Neutrophil (primary cell): Measurements from ENCODE around the gene GIGYF2.

Experiments
- H3K27ac ChIP-seq: fragments of 200-600 bp; sonication (generic); 2 replicates; pipeline ENCODE4 v1.5.1; 2016; ENCODE audit warnings: mild to moderate bottlenecking, moderate library complexity
- H3K27me3 ChIP-seq: fragments of 200-600 bp; sonication (generic); 2 replicates; pipeline ENCODE4 v1.6.0; 2016; ENCODE audit warnings: mild to moderate bottlenecking
- H3K36me3 ChIP-seq: fragments of 200-600 bp; sonication (generic); 2 replicates; pipeline ENCODE4 v1.5.1; 2017
- H3K4me1 ChIP-seq, 2 experiments: fragments of 200-600 bp in 1 of 2; sonication (generic) in 1 of 2; 1 replicate in 1 of 2; 2 replicates in 1 of 2; pipeline versions ENCODE4 v1.5.1 to v1.6.1; 2013 to 2016; ENCODE audit warnings: low read depth in 1 of 2, low read length in 1 of 2, mild to moderate bottlenecking in 1 of 2, moderate library complexity in 1 of 2; ENCODE audit not compliant: control insufficient read depth in 1 of 2, insufficient read depth in 1 of 2
- H3K4me3 ChIP-seq, 2 experiments: fragments of 200-600 bp in 1 of 2; sonication (generic) in 1 of 2; 1 replicate in 1 of 2; 2 replicates in 1 of 2; pipeline ENCODE4 v1.5.1; 2013 to 2016; ENCODE audit warnings: low read depth in 1 of 2, low read length in 1 of 2, mild to moderate bottlenecking in 1 of 2, moderate library complexity in 1 of 2
- H3K9me3 ChIP-seq: fragments of 200-600 bp; sonication (generic); 2 replicates; pipeline ENCODE4 v1.5.1; 2016
- TF ChIP-seq, protein P1 (sequence below): fragments of 200-600 bp; sonication (generic); IDR thresholded peaks from 2 replicates; pipeline ENCODE4 v1.5.1; 2016; ENCODE audit warnings: antibody characterized with exemption

The GIGYF2 gene

DNA sequence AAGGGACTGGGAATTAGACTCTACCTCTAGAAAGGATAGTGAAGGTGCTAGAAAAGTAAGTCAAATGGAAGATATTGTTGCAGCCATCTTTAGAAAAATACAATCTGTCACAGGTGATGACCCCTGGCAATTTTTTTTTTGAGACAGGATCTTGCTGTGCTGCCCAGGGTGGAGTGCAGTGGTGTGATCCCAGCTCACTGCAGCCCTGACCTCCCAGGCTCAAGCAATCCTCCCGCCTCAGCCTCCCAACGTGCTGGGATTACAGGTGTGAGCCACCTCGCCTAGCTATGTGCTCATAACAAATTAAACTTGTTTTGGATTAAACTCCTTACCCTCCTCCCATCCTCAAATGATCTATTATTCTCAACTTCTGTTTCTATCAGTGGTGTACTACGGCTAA, 3.8 kb upstream of the GIGYF2 start:
- no peak overlapping the region for H3K4me3 ChIP-seq
- H3K9me3 ChIP-seq: no peaks in the 10 kb centered on the region
- TF ChIP-seq, protein P1, sequence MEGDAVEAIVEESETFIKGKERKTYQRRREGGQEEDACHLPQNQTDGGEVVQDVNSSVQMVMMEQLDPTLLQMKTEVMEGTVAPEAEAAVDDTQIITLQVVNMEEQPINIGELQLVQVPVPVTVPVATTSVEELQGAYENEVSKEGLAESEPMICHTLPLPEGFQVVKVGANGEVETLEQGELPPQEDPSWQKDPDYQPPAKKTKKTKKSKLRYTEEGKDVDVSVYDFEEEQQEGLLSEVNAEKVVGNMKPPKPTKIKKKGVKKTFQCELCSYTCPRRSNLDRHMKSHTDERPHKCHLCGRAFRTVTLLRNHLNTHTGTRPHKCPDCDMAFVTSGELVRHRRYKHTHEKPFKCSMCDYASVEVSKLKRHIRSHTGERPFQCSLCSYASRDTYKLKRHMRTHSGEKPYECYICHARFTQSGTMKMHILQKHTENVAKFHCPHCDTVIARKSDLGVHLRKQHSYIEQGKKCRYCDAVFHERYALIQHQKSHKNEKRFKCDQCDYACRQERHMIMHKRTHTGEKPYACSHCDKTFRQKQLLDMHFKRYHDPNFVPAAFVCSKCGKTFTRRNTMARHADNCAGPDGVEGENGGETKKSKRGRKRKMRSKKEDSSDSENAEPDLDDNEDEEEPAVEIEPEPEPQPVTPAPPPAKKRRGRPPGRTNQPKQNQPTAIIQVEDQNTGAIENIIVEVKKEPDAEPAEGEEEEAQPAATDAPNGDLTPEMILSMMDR: no peak
- no peaks in the 10 kb centered on the region for H3K36me3 ChIP-seq
- H3K27me3 ChIP-seq: no peaks in the 10 kb centered on the region
- H3K4me1 ChIP-seq: peaks cover 11 to 13% of the 10 kb centered on the region in 2 experiments
- H3K27ac ChIP-seq: no peak overlapping the region

DNA sequence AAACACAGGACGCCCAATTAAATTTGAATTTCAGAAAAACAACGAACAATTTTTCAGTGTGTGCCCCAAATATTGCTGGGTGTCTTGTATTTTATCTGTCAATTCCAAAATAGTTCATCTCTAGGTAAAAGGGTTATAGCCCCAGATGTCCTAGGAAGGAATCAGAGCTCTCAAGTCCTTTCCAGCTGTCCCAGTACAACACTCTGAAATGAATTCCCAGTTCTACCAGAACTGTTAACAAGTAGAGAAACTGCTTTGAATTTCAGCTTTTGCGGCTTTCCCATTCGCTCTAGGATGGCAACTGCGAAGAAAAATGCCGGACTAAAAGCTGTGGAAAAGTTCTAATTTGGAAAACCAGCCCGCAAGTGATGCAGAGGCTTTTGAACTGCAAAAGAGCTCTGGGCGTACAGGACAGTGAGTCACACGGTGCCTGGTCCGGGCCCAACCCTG, 497 bp upstream of the GIGYF2 start:
- peak overlapping the region; percentile 95 for H3K27ac ChIP-seq
- H3K4me1 ChIP-seq: peaks cover 24 to 28% of the 10 kb centered on the region in 2 experiments
- H3K27me3 ChIP-seq: no peaks in the 10 kb centered on the region
- H3K36me3 ChIP-seq: no peaks in the 10 kb centered on the region
- no peaks in the 10 kb centered on the region for H3K9me3 ChIP-seq
- TF ChIP-seq, protein P1: no peak
- H3K4me3 ChIP-seq: peak overlapping the region; percentile 83 to 95

DNA sequence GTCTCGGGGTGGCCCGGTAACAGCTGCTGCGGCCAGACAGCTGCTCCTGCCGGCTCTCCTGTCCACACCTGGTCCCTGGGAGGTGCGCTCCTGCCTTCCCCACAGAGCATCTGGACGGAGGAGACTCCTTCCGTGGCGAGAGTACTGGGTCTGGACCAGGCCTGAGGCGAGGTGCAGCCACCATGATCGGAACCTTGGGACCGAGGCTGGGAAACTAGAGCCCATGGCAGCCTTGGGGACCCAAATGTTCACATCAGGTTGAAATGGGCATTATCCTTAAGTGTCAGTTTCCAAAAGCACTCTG, 628 bp downstream of the GIGYF2 start:
- TF ChIP-seq, protein P1: no peak
- H3K27me3 ChIP-seq: no peaks in the 10 kb centered on the region
- H3K4me1 ChIP-seq: peaks cover 24 to 28% of the 10 kb centered on the region in 2 experiments
- no peaks in the 10 kb centered on the region for H3K9me3 ChIP-seq
- peak overlapping the region; percentile 95 for H3K27ac ChIP-seq
- peak overlapping the region; percentile 83 to 95 for H3K4me3 ChIP-seq
- H3K36me3 ChIP-seq: peaks cover 3% of the 10 kb centered on the region

DNA sequence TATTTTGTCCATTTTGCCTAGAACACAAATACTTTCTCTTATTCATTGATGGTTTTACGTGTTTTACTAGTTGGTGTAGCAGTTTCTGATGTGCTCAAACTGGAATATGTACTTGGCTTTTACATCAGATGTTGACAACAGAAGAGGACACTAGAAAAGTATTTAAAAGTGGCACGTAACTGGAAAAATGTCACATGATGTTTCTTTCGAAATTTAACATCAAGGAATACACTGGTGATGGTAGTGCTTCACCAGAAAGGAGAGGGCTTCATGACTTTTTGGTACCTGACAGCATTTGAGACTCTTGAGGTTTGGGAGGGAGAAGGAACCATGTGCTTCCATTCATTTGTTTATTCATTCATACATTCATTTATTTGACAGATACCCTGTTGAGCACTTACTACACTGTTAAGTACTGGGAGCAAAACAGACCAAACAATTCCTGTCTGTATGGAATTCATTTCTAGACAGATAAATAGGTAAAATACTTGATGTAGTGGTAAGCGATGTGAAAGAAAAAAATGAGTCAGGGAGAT, 1.5 kb downstream of the GIGYF2 start:
- peaks cover 24 to 28% of the 10 kb centered on the region in 2 experiments for H3K4me1 ChIP-seq
- H3K9me3 ChIP-seq: no peaks in the 10 kb centered on the region
- H3K4me3 ChIP-seq: peak overlapping the region; percentile 83 to 95
- peak overlapping the region; percentile 95 for H3K27ac ChIP-seq
- TF ChIP-seq, protein P1: no peak
- no peaks in the 10 kb centered on the region for H3K27me3 ChIP-seq
- H3K36me3 ChIP-seq: peaks cover 4% of the 10 kb centered on the region

DNA sequence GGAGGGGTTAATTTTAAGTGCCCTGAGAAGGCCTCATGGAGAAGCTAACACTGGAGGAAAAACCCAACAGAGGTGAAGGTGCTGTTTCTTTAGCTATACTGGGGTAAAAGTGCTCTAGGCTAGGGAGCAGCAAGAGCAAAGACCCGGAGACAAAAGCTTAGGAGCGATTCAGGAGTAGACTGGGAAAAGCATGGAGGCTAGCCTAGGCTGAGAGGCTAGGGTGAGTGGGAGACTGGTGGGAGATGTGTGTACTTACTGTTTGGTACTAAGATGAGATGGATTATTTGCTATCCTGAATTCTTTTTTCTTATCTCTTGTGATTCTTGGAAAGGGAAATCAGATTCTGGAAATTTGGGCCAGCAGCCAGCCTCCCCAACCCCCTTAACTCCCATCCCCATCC, 2.0 kb downstream of the GIGYF2 start:
- Histone ChIP-seq H3K27ac (peak overlapping the region; percentile 95), H3K36me3 (peaks cover 8% of the 10 kb centered on the region), H3K4me3 (no peak overlapping the region), H3K4me1 (peaks cover 24 to 28% of the 10 kb centered on the region in 2 experiments), H3K27me3 (no peaks in the 10 kb centered on the region), H3K9me3 (no peaks in the 10 kb centered on the region)
- TF ChIP-seq, protein P1: no peak

DNA sequence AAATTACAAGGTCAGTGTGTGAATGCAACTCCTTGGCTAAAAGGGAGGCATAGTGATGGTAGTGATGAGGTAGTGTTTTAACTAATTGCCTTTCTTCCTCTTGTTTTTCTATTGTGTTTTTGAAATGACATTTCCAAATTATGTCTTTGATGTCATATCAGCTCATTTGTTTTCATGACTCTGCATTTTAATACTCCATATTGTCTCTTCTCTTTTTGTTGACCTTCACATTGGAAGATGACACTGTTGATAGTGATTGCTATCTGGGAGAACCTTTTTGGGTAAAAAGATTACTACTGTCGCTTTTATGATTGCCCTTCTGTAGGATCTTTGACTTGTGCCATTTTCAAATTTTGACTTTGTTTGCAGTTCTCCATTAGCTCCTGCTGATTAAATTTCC, 3.0 kb downstream of the GIGYF2 start:
- H3K4me1 ChIP-seq: peaks cover 24 to 28% of the 10 kb centered on the region in 2 experiments
- no peaks in the 10 kb centered on the region for H3K27me3 ChIP-seq
- TF ChIP-seq, protein P1: no peak
- no peaks in the 10 kb centered on the region for H3K9me3 ChIP-seq
- no peak overlapping the region for H3K4me3 ChIP-seq
- peaks cover 15% of the 10 kb centered on the region for H3K36me3 ChIP-seq
- no peak overlapping the region for H3K27ac ChIP-seq
